ENCODE data around the gene CDKL1.

The CDKL1 gene

DNA sequence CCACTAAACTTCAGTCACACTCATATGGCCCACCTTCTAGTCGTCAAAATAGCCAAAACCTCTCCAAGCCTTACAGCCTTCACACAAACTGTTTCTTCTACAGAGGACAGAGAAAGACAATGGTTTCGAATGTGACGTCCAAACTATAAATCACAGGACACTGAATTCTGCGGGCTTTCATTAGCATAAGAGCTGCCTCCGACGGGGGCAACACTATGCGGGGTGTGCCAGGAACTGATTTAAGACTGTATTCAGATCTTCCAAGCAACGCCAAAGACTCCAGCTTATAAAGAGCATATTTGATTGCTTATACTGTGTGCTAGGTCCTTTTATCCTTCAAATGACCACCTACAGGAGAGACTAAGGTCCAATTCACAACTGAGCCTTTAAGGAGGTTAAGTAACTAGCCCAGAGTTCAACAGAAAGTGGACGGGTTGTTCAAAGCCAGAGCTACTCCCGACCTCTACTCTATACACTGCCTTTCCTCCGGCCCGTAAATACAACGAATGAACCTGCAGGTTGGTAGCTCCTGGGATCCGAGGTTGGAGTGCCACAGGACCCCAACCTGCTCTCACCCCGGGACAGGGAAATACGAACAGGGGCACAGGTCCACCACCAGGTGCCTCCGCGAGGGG is 85.2 kb downstream of the CDKL1 start:
- Histone ChIP-seq H3K36me3 (ENCODE audit: control insufficient read depth, insufficient read depth, low read length) (no peaks in the 10 kb centered on the region), H3K4me3 (ENCODE audit: extremely low read depth, insufficient read depth, low read length, poor library complexity, severe bottlenecking) (peak overlapping the region; percentile 61), H3K9me3 (ENCODE audit: control insufficient read depth, low read length) (peaks cover 15% of the 10 kb centered on the region), H3K27ac (ENCODE audit: low read depth, low read length, severe bottlenecking) (no peak overlapping the region), H3K4me1 (ENCODE audit: control insufficient read depth, insufficient read depth, low read length, poor library complexity, severe bottlenecking) (no peaks in the 10 kb centered on the region)
- 1 to 8% methylated on average over 11 to 16 of the region's 18 CpGs for WGBS, 2 experiments (ENCODE audit: insufficient coverage in 2 of 2)

DNA sequence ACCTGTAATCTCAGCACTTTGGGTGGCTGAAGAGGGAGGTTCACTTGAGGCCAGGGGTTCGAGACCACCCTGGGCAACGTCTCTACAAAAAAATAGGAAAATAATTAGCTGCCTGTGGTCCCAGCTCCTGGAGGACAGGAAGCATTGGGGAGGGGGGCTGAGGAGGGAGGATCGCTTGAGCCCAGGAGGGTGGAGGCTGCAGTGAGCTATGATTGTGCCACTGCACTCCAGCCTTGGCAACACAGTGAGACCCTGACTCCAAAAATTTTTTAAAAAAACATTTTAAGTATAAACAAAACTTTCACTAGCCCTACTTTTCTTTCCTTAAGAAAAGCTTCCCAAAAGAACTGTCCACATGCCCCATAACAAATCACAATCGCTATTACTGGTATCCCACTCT is 86.2 kb downstream of the CDKL1 start:
- Histone ChIP-seq H3K9me3 (ENCODE audit: control insufficient read depth, low read length) (peaks cover 10% of the 10 kb centered on the region), H3K27ac (ENCODE audit: low read depth, low read length, severe bottlenecking) (no peak overlapping the region), H3K4me1 (ENCODE audit: control insufficient read depth, insufficient read depth, low read length, poor library complexity, severe bottlenecking) (no peaks in the 10 kb centered on the region), H3K4me3 (ENCODE audit: extremely low read depth, insufficient read depth, low read length, poor library complexity, severe bottlenecking) (no peak overlapping the region), H3K36me3 (ENCODE audit: control insufficient read depth, insufficient read depth, low read length) (no peaks in the 10 kb centered on the region)
- 86 to 96% methylated on average over 2 to 3 of the region's 4 CpGs for WGBS, 2 experiments (ENCODE audit: insufficient coverage in 2 of 2)

DNA sequence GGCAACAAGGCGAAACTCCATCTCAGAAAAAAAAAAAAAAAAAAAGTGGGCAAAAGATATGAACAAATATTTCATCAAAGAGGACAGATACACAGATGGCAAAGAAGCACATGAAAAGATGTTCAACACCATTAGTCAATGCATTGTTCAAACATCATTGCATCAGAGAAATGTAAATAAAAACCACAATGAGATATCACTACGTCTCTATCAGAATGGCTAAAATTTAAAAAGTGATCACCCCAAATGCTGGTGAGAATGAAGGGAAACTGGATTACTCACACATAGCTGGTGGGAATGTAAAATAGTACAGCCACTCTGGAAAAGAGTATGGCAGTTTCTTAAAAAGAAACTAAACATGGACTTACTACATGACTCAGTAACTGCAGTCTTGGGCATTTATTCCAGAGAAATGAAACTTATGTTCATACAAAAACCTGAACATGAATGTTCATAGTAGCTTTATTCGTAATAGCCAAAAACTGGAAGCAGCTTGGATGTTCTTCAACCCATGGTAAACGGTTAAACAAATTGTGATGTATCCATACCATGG is 88.2 kb downstream of the CDKL1 start:
- Histone ChIP-seq H3K4me1 (ENCODE audit: control insufficient read depth, insufficient read depth, low read length, poor library complexity, severe bottlenecking) (no peaks in the 10 kb centered on the region), H3K4me3 (ENCODE audit: extremely low read depth, insufficient read depth, low read length, poor library complexity, severe bottlenecking) (no peak overlapping the region), H3K9me3 (ENCODE audit: control insufficient read depth, low read length) (no peaks in the 10 kb centered on the region), H3K27ac (ENCODE audit: low read depth, low read length, severe bottlenecking) (no peak overlapping the region), H3K36me3 (ENCODE audit: control insufficient read depth, insufficient read depth, low read length) (no peaks in the 10 kb centered on the region)
- WGBS, 2 experiments (ENCODE audit: insufficient coverage in 2 of 2), result 100% methylated on average over 2 of the region's 4 CpGs; no CpG with 5 or more reads in 1 of the 2 experiments

DNA sequence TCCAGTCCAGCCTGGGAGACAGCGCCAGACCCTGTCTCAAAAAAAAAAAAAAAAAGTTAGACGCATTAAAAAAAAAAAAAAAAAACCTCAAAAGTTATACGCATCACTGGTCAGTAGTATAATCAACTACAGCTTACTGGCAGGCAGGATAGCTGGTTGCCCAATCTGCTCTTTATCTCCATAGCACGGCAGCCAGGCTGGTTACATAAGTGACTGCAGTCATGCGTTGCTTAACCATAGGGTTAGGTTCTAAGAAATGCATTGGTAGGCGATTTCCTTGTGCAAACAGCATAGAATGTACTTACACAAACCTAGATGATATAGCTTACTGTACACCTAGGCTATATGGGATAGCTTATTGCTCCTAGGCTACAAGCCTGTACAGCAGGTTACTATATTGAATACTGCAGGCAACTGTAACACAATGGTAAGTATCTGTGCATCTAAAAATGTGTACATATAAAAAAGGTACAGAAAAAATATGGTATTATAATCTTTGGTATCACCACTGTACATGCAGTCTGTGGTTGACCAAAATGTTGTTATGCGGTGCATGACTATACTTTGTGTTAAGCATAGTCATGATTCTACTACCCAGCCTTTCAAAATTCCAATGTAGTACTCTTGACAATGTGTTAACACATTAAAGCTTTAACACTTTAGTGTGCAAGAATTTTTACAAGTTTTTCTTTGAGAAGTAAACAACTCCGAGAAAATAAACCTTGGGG is 92.8 kb downstream of the CDKL1 start:
- Histone ChIP-seq H3K4me3 (ENCODE audit: extremely low read depth, insufficient read depth, low read length, poor library complexity, severe bottlenecking) (no peak overlapping the region), H3K36me3 (ENCODE audit: control insufficient read depth, insufficient read depth, low read length) (peaks cover 2% of the 10 kb centered on the region)
- 93 to 100% methylated on average over 1 to 3 of the region's 8 CpGs for WGBS, 2 experiments (ENCODE audit: insufficient coverage in 2 of 2)

DNA sequence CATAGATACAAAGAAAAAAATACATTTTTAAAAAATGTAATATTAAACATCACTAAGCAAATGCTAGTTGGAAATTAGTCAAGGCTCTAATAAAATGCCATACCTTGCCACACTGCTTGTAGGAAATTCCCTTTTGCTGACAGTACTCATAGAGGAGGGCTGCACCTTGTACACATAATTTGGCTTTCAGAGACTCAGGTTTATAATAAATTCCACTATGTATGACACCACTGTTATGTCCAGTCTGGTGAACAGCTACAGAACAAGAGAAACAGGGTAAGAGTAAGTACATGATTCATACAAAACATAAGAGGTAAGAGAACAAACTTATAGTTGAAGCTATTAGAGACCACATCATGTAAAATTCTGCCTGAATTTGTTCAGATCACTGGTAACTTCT is 94.8 kb downstream of the CDKL1 start:
- H3K4me3 ChIP-seq (ENCODE audit: extremely low read depth, insufficient read depth, low read length, poor library complexity, severe bottlenecking), result no peak overlapping the region
- no peaks in the 10 kb centered on the region for H3K4me1 ChIP-seq (ENCODE audit: control insufficient read depth, insufficient read depth, low read length, poor library complexity, severe bottlenecking)
- H3K9me3 ChIP-seq (ENCODE audit: control insufficient read depth, low read length), result no peaks in the 10 kb centered on the region
- no peak overlapping the region for H3K27ac ChIP-seq (ENCODE audit: low read depth, low read length, severe bottlenecking)
- peaks cover 2% of the 10 kb centered on the region for H3K36me3 ChIP-seq (ENCODE audit: control insufficient read depth, insufficient read depth, low read length)

More for the DNA sequence above, 92.8 kb downstream of the CDKL1 start:
- Histone ChIP-seq H3K4me1 (ENCODE audit: control insufficient read depth, insufficient read depth, low read length, poor library complexity, severe bottlenecking) (no peaks in the 10 kb centered on the region), H3K27ac (ENCODE audit: low read depth, low read length, severe bottlenecking) (no peak overlapping the region), H3K9me3 (ENCODE audit: control insufficient read depth, low read length) (no peaks in the 10 kb centered on the region)

DNA sequence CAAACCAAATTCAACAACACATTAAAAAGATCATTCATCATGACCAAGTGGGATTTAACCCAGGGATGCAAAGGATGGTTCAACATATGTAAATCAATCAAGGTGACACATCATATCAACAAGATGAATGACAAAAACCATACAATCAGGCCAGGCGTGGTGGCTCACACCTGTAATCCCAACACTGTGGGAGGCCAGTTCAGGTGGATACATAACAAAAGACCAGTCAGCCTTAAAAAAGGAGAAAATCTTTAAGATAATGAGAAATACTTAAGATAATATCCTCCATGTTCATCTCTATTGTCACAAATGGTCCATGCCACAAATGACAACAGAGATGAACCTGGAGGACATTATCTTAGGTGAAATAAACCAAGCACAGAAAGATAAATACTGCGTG is 97.1 kb downstream of the CDKL1 start:
- Histone ChIP-seq H3K4me1 (ENCODE audit: control insufficient read depth, insufficient read depth, low read length, poor library complexity, severe bottlenecking) (no peaks in the 10 kb centered on the region), H3K36me3 (ENCODE audit: control insufficient read depth, insufficient read depth, low read length) (peaks cover 2% of the 10 kb centered on the region), H3K4me3 (ENCODE audit: extremely low read depth, insufficient read depth, low read length, poor library complexity, severe bottlenecking) (no peak overlapping the region), H3K9me3 (ENCODE audit: control insufficient read depth, low read length) (no peaks in the 10 kb centered on the region), H3K27ac (ENCODE audit: low read depth, low read length, severe bottlenecking) (no peak overlapping the region)
- 100% methylated on average over 1 of the region's 2 CpGs for WGBS, 2 experiments (ENCODE audit: insufficient coverage in 2 of 2)

DNA sequence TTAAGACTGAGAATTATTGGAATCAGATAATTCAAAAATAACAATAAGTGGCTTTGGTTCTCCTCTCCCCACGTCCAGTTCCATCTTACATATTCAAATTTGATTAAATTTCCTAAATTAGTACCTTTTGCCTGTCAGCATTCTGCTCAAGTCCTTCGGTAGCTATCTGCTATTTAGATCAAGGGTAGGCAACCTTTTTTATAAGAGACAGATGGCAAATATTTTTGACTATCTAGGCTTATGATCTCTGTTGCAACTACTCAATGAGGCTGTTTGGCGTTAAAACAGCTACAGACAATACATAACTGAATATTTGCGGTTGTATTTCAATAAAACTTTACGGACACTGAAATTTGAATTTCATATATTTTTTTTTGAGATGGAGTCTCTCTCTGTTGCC is 106.4 kb downstream of the CDKL1 start:
- H3K27ac ChIP-seq (ENCODE audit: low read depth, low read length, severe bottlenecking), result no peak overlapping the region
- no peaks in the 10 kb centered on the region for H3K36me3 ChIP-seq (ENCODE audit: control insufficient read depth, insufficient read depth, low read length)
- H3K4me1 ChIP-seq (ENCODE audit: control insufficient read depth, insufficient read depth, low read length, poor library complexity, severe bottlenecking), result no peaks in the 10 kb centered on the region
- WGBS, 2 experiments (ENCODE audit: insufficient coverage in 2 of 2), result 33 to 43% methylated on average over 1 of the region's 5 CpGs
- no peak overlapping the region for H3K4me3 ChIP-seq (ENCODE audit: extremely low read depth, insufficient read depth, low read length, poor library complexity, severe bottlenecking)
- no peaks in the 10 kb centered on the region for H3K9me3 ChIP-seq (ENCODE audit: control insufficient read depth, low read length)

DNA sequence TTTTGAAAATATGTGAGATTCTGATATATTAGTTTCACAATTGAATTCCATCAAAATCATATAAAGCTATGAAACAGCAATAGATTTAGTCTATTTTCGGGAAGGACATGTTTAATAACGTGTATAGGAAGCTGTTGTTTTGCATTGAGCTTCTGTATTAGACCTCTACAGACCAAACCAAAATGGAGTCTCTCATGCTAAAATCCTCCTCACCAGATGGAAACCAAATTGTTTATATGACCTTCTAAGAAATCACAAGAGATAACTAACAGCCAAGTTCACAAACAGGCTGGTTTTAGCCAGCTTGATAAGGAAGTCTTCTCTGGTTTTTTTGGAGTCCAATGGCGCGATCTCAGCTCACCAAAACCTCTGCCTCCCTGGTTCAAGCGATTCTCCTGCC is 108.5 kb downstream of the CDKL1 start:
- Histone ChIP-seq H3K36me3 (ENCODE audit: control insufficient read depth, insufficient read depth, low read length) (no peaks in the 10 kb centered on the region), H3K4me3 (ENCODE audit: extremely low read depth, insufficient read depth, low read length, poor library complexity, severe bottlenecking) (no peak overlapping the region), H3K27ac (ENCODE audit: low read depth, low read length, severe bottlenecking) (no peak overlapping the region), H3K9me3 (ENCODE audit: control insufficient read depth, low read length) (no peaks in the 10 kb centered on the region), H3K4me1 (ENCODE audit: control insufficient read depth, insufficient read depth, low read length, poor library complexity, severe bottlenecking) (no peaks in the 10 kb centered on the region)
- WGBS, 2 experiments (ENCODE audit: insufficient coverage in 2 of 2), result 100% methylated on average over 3 of the region's 5 CpGs; no CpG with 5 or more reads in 1 of the 2 experiments

DNA sequence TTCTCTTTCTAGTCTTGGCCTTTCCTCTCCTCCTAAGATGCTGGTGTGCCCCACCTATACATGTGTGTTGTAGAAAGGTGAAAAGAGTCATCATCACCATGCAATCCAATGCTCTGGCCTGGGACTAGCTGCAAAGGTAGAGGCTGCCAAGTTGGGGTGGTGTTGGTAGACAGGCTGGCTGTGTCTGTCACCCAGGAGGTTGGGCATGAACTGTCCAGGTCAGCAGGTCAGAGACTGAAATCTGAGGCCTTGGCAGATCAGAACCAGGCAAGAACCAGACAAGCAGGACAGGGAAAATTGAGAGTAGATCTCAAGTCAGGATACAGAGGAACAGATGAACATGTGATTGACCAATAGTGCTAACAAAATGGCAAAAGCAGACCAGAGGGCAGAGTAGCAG is 110.8 kb downstream of the CDKL1 start:
- no peaks in the 10 kb centered on the region for H3K9me3 ChIP-seq (ENCODE audit: control insufficient read depth, low read length)
- H3K27ac ChIP-seq (ENCODE audit: low read depth, low read length, severe bottlenecking), result no peak overlapping the region
- peaks cover 5% of the 10 kb centered on the region for H3K36me3 ChIP-seq (ENCODE audit: control insufficient read depth, insufficient read depth, low read length)
- H3K4me3 ChIP-seq (ENCODE audit: extremely low read depth, insufficient read depth, low read length, poor library complexity, severe bottlenecking), result no peak overlapping the region
- no peaks in the 10 kb centered on the region for H3K4me1 ChIP-seq (ENCODE audit: control insufficient read depth, insufficient read depth, low read length, poor library complexity, severe bottlenecking)

All from mesodermal cell (in vitro differentiated cells).